Mesothelial cell of epicardium (in vitro differentiated cells): ENCODE measurements around the gene RHOF. TPM values are rescaled to one million over a fixed set of nuclear protein-coding genes. Genes with fewer than 3 reads are reported as not detected.

Experiments used
- DNase-seq, 2 experiments: peaks; one replicate each; pipeline ENCODE4 v3.0.0; 2021; ENCODE audit warnings: low spot score in 2 of 2; ENCODE audit not compliant: unreplicated experiment in 2 of 2
- H3K27ac Mint-ChIP-seq: 2 replicates; pipeline ENCODE4 v1.8.0; 2021; ENCODE audit warnings: mixed read lengths
- H3K27me3 Mint-ChIP-seq: 2 replicates; pipeline ENCODE4 v1.8.0; 2021; ENCODE audit warnings: low read depth, mixed read lengths
- H3K36me3 Mint-ChIP-seq: 2 replicates; pipeline ENCODE4 v1.8.0; 2021; ENCODE audit warnings: mixed read lengths
- H3K4me1 Mint-ChIP-seq: 2 replicates; pipeline ENCODE4 v1.8.0; 2021; ENCODE audit warnings: mixed read lengths
- H3K4me3 Mint-ChIP-seq: 2 replicates; pipeline ENCODE4 v1.8.0; 2021; ENCODE audit warnings: mild to moderate bottlenecking, moderate library complexity, mixed read lengths
- H3K9me3 Mint-ChIP-seq: 2 replicates; pipeline ENCODE4 v1.8.0; 2021; ENCODE audit warnings: mixed read lengths
- total RNA-seq: library from RNA; stranded (reverse); gene quantifications from 3 replicates; pipeline ENCODE4 v1.2.1, GENCODE V29; 2021
- TF ChIP-seq, protein P1 (sequence below): fragments of 200-600 bp; sonication (generic); IDR thresholded peaks from one replicate; pipeline ENCODE4 v1.5.0; 2021; ENCODE audit warnings: antibody characterized with exemption; ENCODE audit not compliant: unreplicated experiment

The RHOF gene
- total RNA-seq, 1 donor from 2014 or later = 37.8 TPM

DNA sequence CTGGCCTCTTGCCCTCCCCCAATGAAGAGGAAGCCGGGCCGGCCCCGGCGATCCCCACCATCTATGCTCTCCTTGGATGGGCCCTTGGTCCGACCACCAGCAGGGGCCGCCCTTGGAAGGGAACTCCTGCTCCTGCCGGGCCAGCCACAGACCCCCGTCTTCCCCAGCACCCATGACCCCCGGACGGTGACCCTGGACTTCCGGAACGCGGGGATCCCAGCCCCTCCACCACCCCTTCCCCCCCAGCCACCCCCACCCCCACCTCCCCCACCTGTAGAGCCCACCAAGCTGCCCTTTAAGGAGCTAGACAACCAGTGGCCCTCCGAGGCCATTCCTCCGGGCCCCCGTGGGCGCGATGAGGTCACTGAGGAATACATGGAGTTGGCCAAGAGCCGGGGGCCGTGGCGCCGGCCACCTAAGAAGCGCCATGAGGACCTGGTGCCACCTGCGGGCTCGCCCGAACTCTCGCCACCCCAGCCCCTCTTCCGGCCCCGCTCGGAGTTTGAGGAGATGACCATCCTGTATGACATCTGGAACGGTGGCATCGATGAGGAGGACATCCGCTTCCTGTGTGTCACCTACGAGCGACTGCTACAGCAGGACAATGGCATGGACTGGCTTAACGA, 29.7 kb upstream of the RHOF start:
- H3K36me3 Mint-ChIP-seq = peaks cover 21% of the 10 kb centered on the region
- no peak overlapping the region for H3K4me3 Mint-ChIP-seq
- no peaks in the 10 kb centered on the region for H3K27me3 Mint-ChIP-seq
- TF ChIP-seq, protein P1, sequence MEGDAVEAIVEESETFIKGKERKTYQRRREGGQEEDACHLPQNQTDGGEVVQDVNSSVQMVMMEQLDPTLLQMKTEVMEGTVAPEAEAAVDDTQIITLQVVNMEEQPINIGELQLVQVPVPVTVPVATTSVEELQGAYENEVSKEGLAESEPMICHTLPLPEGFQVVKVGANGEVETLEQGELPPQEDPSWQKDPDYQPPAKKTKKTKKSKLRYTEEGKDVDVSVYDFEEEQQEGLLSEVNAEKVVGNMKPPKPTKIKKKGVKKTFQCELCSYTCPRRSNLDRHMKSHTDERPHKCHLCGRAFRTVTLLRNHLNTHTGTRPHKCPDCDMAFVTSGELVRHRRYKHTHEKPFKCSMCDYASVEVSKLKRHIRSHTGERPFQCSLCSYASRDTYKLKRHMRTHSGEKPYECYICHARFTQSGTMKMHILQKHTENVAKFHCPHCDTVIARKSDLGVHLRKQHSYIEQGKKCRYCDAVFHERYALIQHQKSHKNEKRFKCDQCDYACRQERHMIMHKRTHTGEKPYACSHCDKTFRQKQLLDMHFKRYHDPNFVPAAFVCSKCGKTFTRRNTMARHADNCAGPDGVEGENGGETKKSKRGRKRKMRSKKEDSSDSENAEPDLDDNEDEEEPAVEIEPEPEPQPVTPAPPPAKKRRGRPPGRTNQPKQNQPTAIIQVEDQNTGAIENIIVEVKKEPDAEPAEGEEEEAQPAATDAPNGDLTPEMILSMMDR = no peak
- H3K9me3 Mint-ChIP-seq = no peaks in the 10 kb centered on the region
- no peak for DNase-seq
- H3K4me1 Mint-ChIP-seq = no peaks in the 10 kb centered on the region
- H3K27ac Mint-ChIP-seq = no peak overlapping the region

GRCh38 chr12:121822393-121823100, 29.1 kb upstream of the RHOF start:
- DNase-seq = no peak
- Mint-ChIP-seq H3K9me3 (no peaks in the 10 kb centered on the region), H3K27ac (no peak overlapping the region), H3K4me3 (no peak overlapping the region), H3K4me1 (no peaks in the 10 kb centered on the region), H3K36me3 (peaks cover 24% of the 10 kb centered on the region), H3K27me3 (no peaks in the 10 kb centered on the region)
- TF ChIP-seq, protein P1 = no peak

GRCh38 chr12:121820056-121820455, 26.6 kb upstream of the RHOF start:
- peaks cover 24% of the 10 kb centered on the region for H3K36me3 Mint-ChIP-seq
- TF ChIP-seq, protein P1 = no peak

DNA sequence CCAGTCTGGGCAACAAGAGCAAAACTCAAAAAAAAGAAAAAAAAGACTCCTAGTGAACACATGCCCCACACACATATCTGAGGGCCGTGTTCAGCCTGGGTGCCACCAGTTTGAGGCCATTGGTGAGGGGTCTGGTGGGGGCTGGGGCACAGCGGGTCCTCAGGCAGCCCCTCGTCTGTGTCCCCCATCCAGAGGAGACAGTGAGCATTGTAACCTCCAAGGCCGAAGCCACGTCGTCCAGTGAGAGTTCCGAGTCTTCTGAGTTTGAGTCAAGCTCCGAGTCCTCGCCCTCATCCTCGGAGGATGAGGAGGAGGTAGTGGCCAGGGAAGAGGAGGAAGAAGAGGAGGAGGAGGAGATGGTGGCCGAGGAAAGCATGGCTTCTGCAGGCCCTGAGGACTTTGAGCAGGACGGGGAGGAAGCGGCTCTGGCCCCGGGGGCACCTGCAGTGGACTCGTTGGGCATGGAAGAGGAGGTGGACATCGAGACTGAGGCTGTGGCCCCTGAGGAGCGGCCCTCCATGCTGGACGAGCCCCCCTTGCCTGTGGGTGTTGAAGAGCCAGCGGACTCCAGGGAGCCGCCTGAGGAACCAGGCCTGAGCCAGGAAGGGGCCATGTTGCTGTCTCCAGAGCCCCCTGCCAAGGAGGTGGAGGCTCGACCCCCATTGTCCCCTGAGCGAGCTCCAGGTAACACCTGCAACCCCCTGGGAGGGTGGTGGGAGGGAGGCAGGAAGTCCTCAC, 25.9 kb upstream of the RHOF start:
- H3K4me3 Mint-ChIP-seq = no peak overlapping the region
- no peak overlapping the region for H3K27ac Mint-ChIP-seq
- no peaks in the 10 kb centered on the region for H3K4me1 Mint-ChIP-seq
- TF ChIP-seq, protein P1 = no peak
- H3K27me3 Mint-ChIP-seq = no peaks in the 10 kb centered on the region
- no peak for DNase-seq
- H3K36me3 Mint-ChIP-seq = peaks cover 24% of the 10 kb centered on the region
- no peaks in the 10 kb centered on the region for H3K9me3 Mint-ChIP-seq

More at GRCh38 chr12:121820056-121820455, 26.6 kb upstream of the RHOF start:
- Mint-ChIP-seq H3K9me3 (no peaks in the 10 kb centered on the region), H3K27me3 (no peaks in the 10 kb centered on the region), H3K4me1 (no peaks in the 10 kb centered on the region), H3K4me3 (no peak overlapping the region), H3K27ac (no peak overlapping the region)
- DNase-seq = no peak

- Mint-ChIP-seq H3K27me3 (no peaks in the 10 kb centered on the region), H3K4me1 (peaks cover 11% of the 10 kb centered on the region), H3K36me3 (peaks cover 24% of the 10 kb centered on the region), H3K4me3 (no peak overlapping the region), H3K9me3 (no peaks in the 10 kb centered on the region), H3K27ac (no peak overlapping the region)
- TF ChIP-seq, protein P1 = no peak
- no peak for DNase-seq
Measured at GRCh38 chr12:121817648-121818043, 24.2 kb upstream of the RHOF start.
